IMR-90 (cell line): ENCODE data around the gene CORO7. TPM values are rescaled to one million over a fixed set of nuclear protein-coding genes. Genes with fewer than 3 reads are reported as not detected.

ENCODE experiments used
- ATAC-seq: fragments of 200-7000 bp; cut with Tn5 transposase; 2 replicates; pipeline ENCODE4 v1.9.1; 2020; ENCODE audit warnings: low read depth, mild to moderate bottlenecking, moderate library complexity
- BruUV-seq: library from RNA; stranded (reverse); fragments of 400-500 nt; replicated peaks from 2 replicates; lab custom pipeline; 2021; lab: Mats Ljungman, UMichigan
- CTCF ChIA-PET: fragments of 300-600 bp; formaldehyde crosslinking; extraction: SDS; loops from one replicate; lab custom pipeline; 2021; ENCODE audit warnings: antibody characterized with exemption; lab: Yijun Ruan, JAX
- POLR2A ChIA-PET: fragments of 300-600 bp; sonication (Branson Sonifier 250); formaldehyde crosslinking; loops from one replicate; lab custom pipeline; 2022; ENCODE audit warnings: antibody characterized with exemption; ENCODE audit not compliant: unreplicated experiment; lab: Charles Lee
- DNase-seq: peaks from one replicate; pipeline ENCODE4 v3.0.0; 2013
- H2AFZ ChIP-seq: replicated peaks from 2 replicates; pipeline ENCODE3; 2013; ENCODE audit warnings: low read length, mild to moderate bottlenecking; ENCODE audit not compliant: poor library complexity
- H2AK5ac ChIP-seq: 2 replicates; pipeline ENCODE4 v1.6.1; 2013; ENCODE audit warnings: low read depth, low read length, inconsistent platforms
- H2AK9ac ChIP-seq: replicated peaks from 2 replicates; pipeline ENCODE3; 2013; ENCODE audit warnings: mild to moderate bottlenecking, low read depth, low read length, moderate library complexity; ENCODE audit not compliant: poor library complexity
- H2BK120ac ChIP-seq: 2 replicates; pipeline ENCODE4 v1.6.1; 2013; ENCODE audit warnings: low read depth, low read length, inconsistent platforms
- H2BK15ac ChIP-seq: 3 replicates; pipeline ENCODE4 v1.6.1; 2013; ENCODE audit warnings: low read depth, low read length, inconsistent platforms
- H2BK20ac ChIP-seq: 2 replicates; pipeline ENCODE4 v1.6.1; 2013; ENCODE audit warnings: low read depth, mild to moderate bottlenecking, inconsistent platforms, low read length, moderate library complexity
- H2BK5ac ChIP-seq: 2 replicates; pipeline ENCODE4 v1.6.1; 2013; ENCODE audit warnings: mild to moderate bottlenecking, low read depth, low read length, inconsistent platforms; ENCODE audit not compliant: poor library complexity, severe bottlenecking
- H3K14ac ChIP-seq: replicated peaks from 2 replicates; pipeline ENCODE4 v1.6.1; 2013; ENCODE audit warnings: low read depth, low read length, inconsistent platforms
- H3K18ac ChIP-seq: 2 replicates; pipeline ENCODE4 v1.6.1; 2013; ENCODE audit warnings: low read depth, low read length, control low read depth
- H3K23ac ChIP-seq: 2 replicates; pipeline ENCODE4 v1.6.1; 2013; ENCODE audit warnings: low read depth, low read length, inconsistent platforms
- H3K27ac ChIP-seq: 2 replicates; pipeline ENCODE4 v1.5.1; 2013; ENCODE audit warnings: mild to moderate bottlenecking, control low read depth, low read length; ENCODE audit not compliant: insufficient read depth
- H3K27me3 ChIP-seq: 2 replicates; pipeline ENCODE4 v1.6.1; 2013; ENCODE audit warnings: low read length; ENCODE audit not compliant: control insufficient read depth, insufficient read depth
- H3K36me3 ChIP-seq: 2 replicates; pipeline ENCODE4 v1.6.1; 2013; ENCODE audit warnings: low read length, mixed read lengths; ENCODE audit not compliant: control insufficient read depth, insufficient read depth
- H3K4ac ChIP-seq: 2 replicates; pipeline ENCODE4 v1.6.1; 2013; ENCODE audit warnings: low read depth, low read length, inconsistent platforms
- H3K4me1 ChIP-seq: 2 replicates; pipeline ENCODE4 v1.6.1; 2013; ENCODE audit warnings: low read length, mixed read lengths; ENCODE audit not compliant: control insufficient read depth, insufficient read depth
- H3K4me2 ChIP-seq: 2 replicates; pipeline ENCODE4 v1.6.1; 2013; ENCODE audit warnings: low read depth, mild to moderate bottlenecking, control low read depth, low read length, moderate library complexity
- H3K4me3 ChIP-seq: 2 replicates; pipeline ENCODE4 v1.5.1; 2013; ENCODE audit warnings: low read depth, mild to moderate bottlenecking, control low read depth, low read length, moderate library complexity; ENCODE audit not compliant: insufficient read depth
- H3K56ac ChIP-seq: 2 replicates; pipeline ENCODE4 v1.6.1; 2013; ENCODE audit warnings: low read length, inconsistent platforms; ENCODE audit not compliant: insufficient read depth; ENCODE audit errors: extremely low read depth
- H3K79me1 ChIP-seq, 2 experiments: 2 replicates each; pipeline ENCODE4 v1.6.1; 2013; ENCODE audit warnings: low read length in 2 of 2, inconsistent platforms in 1 of 2, low read depth in 1 of 2
- H3K9ac ChIP-seq: 2 replicates; pipeline ENCODE4 v1.6.1; 2013; ENCODE audit warnings: low read depth, low read length, control low read depth
- H3K9me1 ChIP-seq: 2 replicates; pipeline ENCODE4 v1.6.1; 2013; ENCODE audit warnings: low read length, inconsistent platforms; ENCODE audit not compliant: insufficient read depth
- H3K9me3 ChIP-seq: 2 replicates; pipeline ENCODE4 v1.6.1; 2013; ENCODE audit warnings: low read length; ENCODE audit not compliant: control insufficient read depth, insufficient read depth
- H4K20me1 ChIP-seq: 2 replicates; pipeline ENCODE4 v1.6.1; 2013; ENCODE audit warnings: low read length, inconsistent platforms; ENCODE audit not compliant: insufficient read depth
- H4K5ac ChIP-seq: 2 replicates; pipeline ENCODE4 v1.6.1; 2013; ENCODE audit warnings: mild to moderate bottlenecking, low read depth, low read length, control low read depth
- H4K8ac ChIP-seq, 2 experiments: 2 replicates each; pipeline ENCODE4 v1.6.1; 2013; ENCODE audit warnings: low read depth in 2 of 2, low read length in 2 of 2, control low read depth in 1 of 2, inconsistent platforms in 1 of 2
- H4K91ac ChIP-seq: 2 replicates; pipeline ENCODE4 v1.6.1; 2013; ENCODE audit warnings: low read depth, low read length, inconsistent platforms; ENCODE audit not compliant: insufficient read depth
- BHLHE40 ChIP-seq: fragments of 150-350 bp; IDR thresholded peaks from 2 replicates; pipeline ENCODE4 v1.6.1; 2016; ENCODE audit warnings: mild to moderate bottlenecking, low read depth, low read length
- CEBPB ChIP-seq: IDR thresholded peaks from 2 replicates; pipeline ENCODE4 v1.6.1; 2012; ENCODE audit warnings: low read depth, low read length, improper control_type of control experiment
- FOS ChIP-seq: fragments of 150-350 bp; IDR thresholded peaks from 2 replicates; pipeline ENCODE4 v1.6.1; 2016; ENCODE audit warnings: low read depth, low read length
- RAD21 ChIP-seq: IDR thresholded peaks from 2 replicates; pipeline ENCODE4 v1.6.1; 2012; ENCODE audit warnings: low read length, improper control_type of control experiment
- WGBS, 2 experiments: methylation state at CpG; one replicate each; pipeline versions ENCODE4 v1.1.5 to v1.1.7; 2013; ENCODE audit warnings: missing lambda C conversion rate in 2 of 2; ENCODE audit not compliant: insufficient read length in 1 of 2; ENCODE audit errors: extremely low coverage in 2 of 2; 5-methylcytosine and 5-hydroxymethylcytosine counted together
- dilution Hi-C: fragments of 300-500 bp; cut with HindIII; formaldehyde crosslinking; loops from one replicate; pipeline ENCODE4 v1.14.3; 2018; ENCODE audit warnings: low sequenced_read_pairs; ENCODE audit not compliant: unreplicated experiment
- in situ Hi-C: fragments of 300-500 bp; cut with MboI; formaldehyde crosslinking; loops from 3 replicates; pipeline ENCODE4 v1.14.3; 2019; ENCODE audit warnings: low sequenced_read_pairs, inconsistent platforms, mixed read lengths
- intact Hi-C: fragments of 100-400 bp; cut with micrococcal nuclease; formaldehyde crosslinking; loops from 2 replicates; pipeline ENCODE4 v1.10.0; 2022
- polyA plus RNA-seq, 3 experiments: library from polyadenylated mRNA; depleted of rRNA; stranded (reverse); fragments of >200 nt; gene quantifications; 2 replicates each; pipeline ENCODE4 v1.2.3, GENCODE V29; 2012; ENCODE audit warnings: low replicate concordance in 1 of 3
- total RNA-seq: library from RNA; depleted of rRNA; stranded (reverse); fragments of >200 nt; gene quantifications from 2 replicates; pipeline ENCODE4 v1.2.3, GENCODE V29; 2012
- TF ChIP-seq, protein P1 (sequence below): fragments of 150-350 bp; IDR thresholded peaks from 2 replicates; pipeline ENCODE4 v1.6.1; 2017; ENCODE audit warnings: mild to moderate bottlenecking, antibody characterized with exemption, low read length, low read depth

Gene CORO7
- total and polyA plus RNA-seq, 2 of the 4 experiments (the other 2 are of a cell fraction), result 6.3 to 26.7 TPM

DNA sequence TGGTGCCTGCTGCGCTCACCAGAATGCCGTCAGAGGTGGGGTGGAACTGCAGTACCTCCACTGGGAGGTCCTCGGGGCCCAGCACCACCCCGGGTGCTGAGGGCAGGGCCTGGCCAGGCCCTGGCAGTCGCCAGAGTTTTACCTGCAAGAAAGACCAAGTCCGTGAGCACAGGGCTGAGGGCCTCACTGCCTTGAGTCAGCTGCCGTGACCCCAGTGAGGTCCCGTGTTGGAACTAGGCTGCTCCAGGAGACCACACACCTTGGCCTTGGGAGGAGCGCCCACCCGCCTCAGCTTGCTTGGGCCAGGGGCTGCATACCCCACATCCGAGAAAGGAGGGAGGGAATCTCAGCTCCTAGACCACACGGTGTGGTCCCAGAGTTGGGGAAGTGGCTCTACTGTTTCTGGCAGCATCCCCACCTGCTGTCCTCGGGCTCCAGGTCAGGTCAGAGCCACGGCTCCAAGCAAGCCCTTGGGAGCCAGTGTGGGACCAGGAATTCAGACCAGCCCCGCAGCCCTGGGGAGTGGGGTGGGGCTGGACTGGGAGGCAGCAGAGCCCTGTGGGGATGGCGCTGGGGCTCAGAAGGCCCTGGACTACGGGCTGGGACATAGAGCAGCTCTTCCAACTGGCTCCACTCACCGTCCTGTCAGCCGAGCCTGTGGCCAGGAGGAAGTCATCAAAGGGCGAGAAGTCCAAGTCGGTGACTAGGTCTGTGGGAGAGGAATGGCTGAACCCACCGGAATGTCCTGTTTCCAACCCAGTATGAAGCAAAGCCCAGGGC, 8.7 kb downstream of the CORO7 start:
- H3K9me1 ChIP-seq, result peaks cover 19% of the 10 kb centered on the region
- H3K23ac ChIP-seq, result peak overlapping the region; percentile 78
- H2BK15ac ChIP-seq, result peak overlapping the region; percentile 86; the same call in 1 of the 3 replicates
- H2BK5ac ChIP-seq, result peak overlapping the region; percentile 87
- in situ Hi-C loops, result no loop called here
- H4K20me1 ChIP-seq, result peaks cover 56% of the 10 kb centered on the region
- H4K8ac ChIP-seq, result peak overlapping the region; percentile 35 to 54; a peak in 2 of 4 replicates
- H2BK120ac ChIP-seq, result peak overlapping the region; percentile 78
- peak overlapping the region; percentile 67 for H2AK9ac ChIP-seq
- TF ChIP-seq FOS, result no peak
- TF ChIP-seq, protein P1, sequence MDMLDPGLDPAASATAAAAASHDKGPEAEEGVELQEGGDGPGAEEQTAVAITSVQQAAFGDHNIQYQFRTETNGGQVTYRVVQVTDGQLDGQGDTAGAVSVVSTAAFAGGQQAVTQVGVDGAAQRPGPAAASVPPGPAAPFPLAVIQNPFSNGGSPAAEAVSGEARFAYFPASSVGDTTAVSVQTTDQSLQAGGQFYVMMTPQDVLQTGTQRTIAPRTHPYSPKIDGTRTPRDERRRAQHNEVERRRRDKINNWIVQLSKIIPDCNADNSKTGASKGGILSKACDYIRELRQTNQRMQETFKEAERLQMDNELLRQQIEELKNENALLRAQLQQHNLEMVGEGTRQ, result no peak
- TF ChIP-seq BHLHE40, result no peak
- TF ChIP-seq CEBPB, result peak; percentile 41; the same call in 1 of the 2 replicates
- 0 out of 2 replicates have a peak, but pooled peaks have one; percentile 5 for TF ChIP-seq RAD21
- 60% methylated on average over 6 of the region's 22 CpGs; no CpG with 5 or more reads in 1 of the 2 experiments for WGBS, 2 experiments
- H3K4me1 ChIP-seq, result peaks cover 34% of the 10 kb centered on the region
- H2AK5ac ChIP-seq, result peak overlapping the region; percentile 95
- H3K36me3 ChIP-seq, result peaks cover 24% of the 10 kb centered on the region; the same call in 1 of the 2 replicates
- 0 out of 2 replicates have a peak overlapping the region, but pooled peaks have one; percentile 1 for H3K4me2 ChIP-seq
- H3K9ac ChIP-seq, result no peak overlapping the region
- peaks cover 16 to 45% of the 10 kb centered on the region in 2 experiments; a peak in 2 of 4 replicates for H3K79me1 ChIP-seq
- H4K5ac ChIP-seq, result peak overlapping the region; percentile 50; the same call in 1 of the 2 replicates
- ChIA-PET CTCF (no interaction called here), POLR2A (no interaction called here)
- peak overlapping the region; percentile 31 for H3K18ac ChIP-seq
- dilution Hi-C loops, result no loop called here
- DNase-seq (peak; percentile 82), ATAC-seq (peak; percentile 25)
- BruUV-seq, result no TSS peak
- no peaks in the 10 kb centered on the region for H3K9me3 ChIP-seq
- no peak overlapping the region; the same call in 1 of the 2 replicates for H3K14ac ChIP-seq
- H3K4me3 ChIP-seq, result no peak overlapping the region
- H2AFZ ChIP-seq, result peak overlapping the region; percentile 66
- H3K56ac ChIP-seq, result no peak overlapping the region
- H2BK20ac ChIP-seq, result peak overlapping the region; percentile 52
- H3K27ac ChIP-seq, result peak overlapping the region; percentile 17; the same call in 1 of the 2 replicates
- H3K27me3 ChIP-seq, result no peaks in the 10 kb centered on the region
- peak overlapping the region; percentile 88 for H3K4ac ChIP-seq
- H4K91ac ChIP-seq, result peak overlapping the region; percentile 84
- intact Hi-C loops, result no loop called here
